GM18951 (cell line): ENCODE measurements around the gene FAM227B.

Experiments used
- POLR2A ChIP-seq: IDR thresholded peaks from 4 replicates; pipeline ENCODE4 v1.6.1; 2011; ENCODE audit warnings: mild to moderate bottlenecking; ENCODE audit not compliant: insufficient read length, insufficient read depth; ENCODE audit errors: extremely low read depth
- in situ Hi-C: fragments of 300-500 bp; cut with MboI; formaldehyde crosslinking; loops from one replicate; pipeline ENCODE4 v1.12.0; 2022; ENCODE audit warnings: low sequenced_read_pairs, mixed read lengths, inconsistent platforms; ENCODE audit not compliant: unreplicated experiment

The FAM227B gene

DNA sequence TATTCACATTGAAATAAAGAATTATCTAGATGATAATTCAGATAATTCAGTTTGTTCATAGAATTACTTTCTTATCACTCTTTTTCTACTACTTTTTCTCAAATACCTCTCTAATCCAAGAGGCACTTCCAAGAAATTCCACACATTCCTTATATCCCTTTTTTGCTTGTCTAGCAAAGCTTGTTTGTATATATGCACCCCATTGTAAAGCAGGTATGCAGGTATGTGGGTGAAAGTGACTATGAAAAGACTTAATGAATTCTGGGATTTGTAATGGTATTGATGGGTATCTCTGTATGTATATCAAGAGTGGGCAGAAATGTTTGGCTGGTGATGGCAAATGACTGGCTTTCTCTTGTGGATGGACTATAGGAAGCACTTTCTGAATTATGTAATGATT, 291.7 kb downstream of the FAM227B start:
- TF ChIP-seq POLR2A, result no peak
- in situ Hi-C loops, result no loop called here

DNA sequence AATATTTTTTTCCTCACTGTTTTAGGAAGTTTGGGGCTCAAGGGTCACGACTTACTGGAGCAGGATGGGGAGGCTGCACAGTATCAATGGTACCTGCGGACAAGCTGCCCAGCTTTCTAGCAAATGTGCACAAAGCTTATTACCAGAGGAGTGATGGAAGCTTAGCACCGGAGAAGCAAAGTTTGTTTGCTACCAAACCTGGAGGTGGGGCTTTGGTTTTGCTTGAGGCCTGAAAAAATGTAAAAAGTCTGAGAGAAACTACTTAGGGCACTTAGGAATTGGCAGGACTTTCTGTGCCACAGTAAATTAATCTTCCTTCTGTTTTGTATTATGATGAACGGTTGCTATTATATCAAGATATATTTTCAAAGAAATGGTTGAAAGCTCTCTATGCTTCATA, 292.7 kb downstream of the FAM227B start:
- in situ Hi-C loops, result no loop called here
- no peak for TF ChIP-seq POLR2A

DNA sequence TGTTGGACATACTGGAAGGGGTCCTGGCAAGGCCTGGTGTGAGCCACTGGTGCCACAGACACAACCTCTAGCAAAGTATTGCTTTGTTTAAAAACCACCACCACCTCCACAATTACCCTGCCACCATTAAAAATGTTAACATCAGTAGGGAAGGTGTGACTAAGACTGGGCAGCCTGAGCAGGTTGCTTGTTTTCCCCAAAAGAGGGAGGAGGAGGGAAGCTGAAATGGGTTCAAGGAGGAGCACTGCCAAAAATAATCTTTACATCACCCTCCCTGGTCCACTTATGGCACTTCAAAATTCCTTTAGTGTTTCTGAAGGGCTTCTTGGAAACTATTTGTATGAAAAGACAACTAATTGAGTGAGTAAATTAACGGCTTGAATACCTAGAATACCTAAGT, 297.4 kb downstream of the FAM227B start:
- in situ Hi-C loops, result no loop called here
- TF ChIP-seq POLR2A, result no peak

DNA sequence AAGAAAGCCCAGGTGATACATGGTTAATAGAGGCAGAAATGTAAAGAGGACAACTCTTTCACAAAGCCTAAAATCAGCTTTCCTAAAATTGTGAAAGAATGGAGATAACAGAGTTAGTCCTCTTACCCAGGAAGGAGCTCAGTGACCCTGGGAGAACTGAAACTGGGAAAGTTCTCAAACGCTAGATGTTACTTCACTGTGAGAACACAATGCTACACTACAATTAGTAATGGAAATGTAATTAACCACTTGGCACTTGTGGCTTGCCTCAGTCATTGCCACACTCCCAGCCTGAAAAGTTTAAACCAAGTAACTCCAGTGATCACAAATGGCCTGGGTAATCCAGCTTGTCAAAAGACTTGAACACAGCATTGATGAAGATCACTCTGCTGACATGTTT, 300.3 kb downstream of the FAM227B start:
- no peak for TF ChIP-seq POLR2A
- in situ Hi-C loops, result no loop called here

DNA sequence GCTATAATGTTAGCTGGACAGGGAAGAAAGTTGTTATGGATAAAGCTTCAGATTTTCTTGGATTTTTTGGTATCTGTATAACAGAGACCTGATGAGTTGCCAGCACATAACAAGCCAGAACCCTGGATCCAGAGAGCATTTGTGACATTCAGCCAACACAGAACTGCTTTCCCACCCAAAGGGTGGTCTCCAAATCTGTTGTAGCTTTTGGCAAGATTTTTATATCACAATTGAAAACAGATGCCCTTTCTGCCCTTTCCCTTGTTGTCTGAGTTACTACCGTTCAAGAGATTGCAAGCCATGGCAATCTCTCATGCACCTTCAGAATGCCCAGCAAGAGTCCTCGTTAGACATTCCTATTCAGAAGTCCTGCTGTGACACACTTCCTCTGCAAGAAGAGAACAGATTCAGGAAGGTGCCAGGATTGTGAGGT, 305.2 kb downstream of the FAM227B start:
- in situ Hi-C loops, result no loop called here
- TF ChIP-seq POLR2A, result no peak

DNA sequence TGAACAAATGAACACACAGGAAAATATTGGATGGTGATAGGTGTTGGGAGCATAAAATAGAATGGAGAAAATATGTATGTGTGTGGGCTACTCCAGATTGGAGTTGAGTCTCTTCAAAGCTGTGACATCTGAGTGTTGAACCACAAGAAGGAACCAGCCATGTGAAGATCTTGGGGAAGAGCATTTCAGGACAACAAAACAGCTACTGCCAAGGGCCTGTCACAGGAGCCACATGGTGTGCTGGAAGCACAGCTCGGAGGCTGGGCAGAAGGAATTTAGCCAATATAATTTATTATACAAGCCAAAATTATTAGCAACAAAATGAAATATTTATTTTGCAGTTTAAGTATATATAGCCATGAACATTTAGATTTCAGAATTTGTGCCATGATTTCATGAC, 305.9 kb downstream of the FAM227B start:
- in situ Hi-C loops, result no loop called here
- no peak for TF ChIP-seq POLR2A

DNA sequence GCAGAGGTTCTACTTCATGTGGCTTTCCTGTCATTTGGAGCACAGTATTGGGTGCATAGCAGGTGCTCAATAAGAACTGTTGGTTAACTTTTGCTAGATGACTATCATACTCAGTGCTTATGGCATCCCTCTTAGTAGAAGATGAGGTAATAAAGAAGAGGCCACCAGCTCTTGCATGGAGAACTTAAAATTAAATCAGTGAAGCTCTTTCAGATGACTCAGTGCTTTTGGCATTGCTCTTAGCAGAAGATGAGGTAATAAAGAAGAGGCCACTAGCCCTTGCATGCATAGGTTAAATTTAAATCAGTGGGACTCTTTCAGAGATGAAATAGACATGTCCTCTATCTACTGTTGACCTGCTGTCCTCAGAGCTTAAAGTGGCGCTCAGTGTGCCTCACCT, 307.0 kb downstream of the FAM227B start:
- in situ Hi-C loops, result no loop called here
- TF ChIP-seq POLR2A, result no peak

DNA sequence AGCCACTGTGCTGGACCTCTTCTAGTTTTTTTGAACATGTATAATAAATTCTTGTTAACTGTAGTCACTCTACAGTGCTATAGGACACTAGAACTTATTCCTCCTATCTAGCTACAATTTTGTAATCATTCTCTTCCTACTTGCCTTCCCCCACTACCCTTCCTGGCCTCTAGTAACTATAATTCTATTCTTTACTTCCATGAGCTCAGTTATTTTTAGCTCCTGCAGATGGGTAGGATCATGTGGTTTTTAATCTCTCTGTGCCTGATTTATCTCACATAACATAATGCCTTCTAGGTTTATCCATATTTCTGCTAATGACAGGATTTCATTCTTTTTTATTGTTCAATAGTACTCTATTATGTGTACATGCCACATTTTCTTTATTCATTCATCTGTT, 310.7 kb downstream of the FAM227B start:
- in situ Hi-C loops, result no loop called here
- TF ChIP-seq POLR2A, result no peak

DNA sequence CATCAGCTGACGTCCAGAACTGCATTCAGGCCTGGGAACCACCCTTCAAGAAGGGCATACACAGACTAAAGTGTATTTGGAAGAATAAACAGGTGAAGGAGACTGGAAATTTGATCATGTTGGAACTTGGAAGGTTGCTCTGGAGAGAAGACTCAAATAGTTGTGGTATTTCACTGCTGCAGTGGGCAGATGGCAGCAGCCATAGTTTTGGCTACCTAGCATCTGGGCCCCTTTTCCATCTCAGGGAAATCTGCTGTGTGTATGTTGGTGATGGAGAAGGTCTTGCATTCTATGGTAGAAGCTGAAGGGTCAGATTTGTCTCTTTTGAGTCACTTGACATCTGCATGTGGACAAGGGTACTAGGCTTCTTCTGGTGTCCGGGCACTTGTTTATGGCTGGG, 311.9 kb downstream of the FAM227B start:
- TF ChIP-seq POLR2A, result no peak
- in situ Hi-C loops, result no loop called here

DNA sequence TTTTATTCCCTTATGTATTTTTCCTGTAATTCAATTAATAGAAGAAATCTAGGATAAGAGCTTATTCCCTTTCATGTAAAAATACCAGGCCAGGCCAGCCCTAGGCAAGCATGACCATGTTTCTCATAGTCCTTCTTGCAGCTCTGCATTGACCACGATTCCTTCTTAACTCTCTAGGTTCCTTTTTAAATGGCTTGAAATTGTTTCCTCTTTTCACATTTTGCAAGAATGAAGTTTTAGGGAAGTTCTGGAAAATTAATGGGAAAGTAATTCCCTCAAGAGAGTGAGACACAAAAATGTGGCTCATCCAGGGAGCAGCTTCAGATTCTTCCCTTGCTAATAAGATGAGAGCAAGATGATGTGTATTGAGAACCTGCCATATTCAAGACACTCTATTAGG, 314.1 kb downstream of the FAM227B start:
- in situ Hi-C loops, result no loop called here
- no peak for TF ChIP-seq POLR2A

DNA sequence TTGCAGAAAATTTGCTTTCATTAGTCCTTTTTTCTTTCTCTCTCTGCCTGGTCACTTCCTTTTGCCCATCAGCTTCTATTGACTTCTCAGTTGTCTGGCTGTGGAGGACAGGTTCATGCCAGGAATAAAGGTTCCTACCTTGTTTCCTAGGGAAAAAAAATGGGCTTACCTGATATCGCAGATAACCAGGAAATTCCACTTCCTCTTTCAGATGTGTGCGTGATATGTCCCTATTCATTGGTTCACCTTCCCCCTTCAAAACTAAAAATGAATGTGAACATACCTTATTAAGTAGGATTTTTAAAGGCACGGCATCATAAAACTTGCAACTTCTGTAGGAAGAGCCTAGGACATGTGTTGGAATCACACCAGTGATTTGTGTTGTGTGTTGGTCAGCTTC, 317.6 kb downstream of the FAM227B start:
- in situ Hi-C loops, result no loop called here
- no peak for TF ChIP-seq POLR2A

DNA sequence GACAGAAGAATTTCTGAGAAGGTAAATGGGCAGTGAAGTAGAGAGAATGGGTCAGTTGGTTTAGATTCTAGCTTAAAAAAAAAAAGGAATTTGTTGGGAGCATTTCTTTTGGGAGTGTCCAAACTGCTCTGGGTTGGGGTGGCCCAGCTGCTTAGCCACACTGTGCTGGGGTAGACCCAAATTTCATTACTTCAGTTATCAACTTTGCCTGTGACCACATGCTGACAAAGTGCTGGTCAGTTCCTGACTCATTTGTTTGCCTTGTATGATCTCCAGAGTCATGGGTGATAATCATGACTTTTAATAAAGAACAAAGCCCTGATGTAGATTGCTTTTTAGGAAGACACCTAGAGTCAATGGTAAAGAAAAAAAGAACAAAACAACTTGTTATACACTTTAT, 319.1 kb downstream of the FAM227B start:
- TF ChIP-seq POLR2A, result no peak
- in situ Hi-C loops, result no loop called here

DNA sequence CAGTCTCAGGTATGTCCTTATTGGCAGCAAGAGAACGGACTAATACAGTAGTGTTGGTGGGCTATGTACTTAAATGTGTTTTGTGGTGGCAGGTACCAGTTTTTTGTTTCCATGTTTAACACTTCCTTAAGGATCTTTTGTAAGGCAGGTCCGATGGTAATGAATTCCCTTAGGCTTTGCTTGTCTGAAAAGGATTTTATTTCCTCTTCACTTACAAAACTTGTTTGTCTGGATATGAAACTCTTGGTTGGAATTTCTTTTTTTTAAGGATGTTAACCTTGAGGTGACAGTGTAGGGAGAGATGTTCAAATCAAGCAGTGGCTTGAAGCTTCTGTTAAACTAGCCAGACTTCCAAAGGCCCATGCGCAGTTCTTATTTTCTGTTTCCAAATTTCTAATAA, 319.8 kb downstream of the FAM227B start:
- no peak for TF ChIP-seq POLR2A
- in situ Hi-C loops, result no loop called here

DNA sequence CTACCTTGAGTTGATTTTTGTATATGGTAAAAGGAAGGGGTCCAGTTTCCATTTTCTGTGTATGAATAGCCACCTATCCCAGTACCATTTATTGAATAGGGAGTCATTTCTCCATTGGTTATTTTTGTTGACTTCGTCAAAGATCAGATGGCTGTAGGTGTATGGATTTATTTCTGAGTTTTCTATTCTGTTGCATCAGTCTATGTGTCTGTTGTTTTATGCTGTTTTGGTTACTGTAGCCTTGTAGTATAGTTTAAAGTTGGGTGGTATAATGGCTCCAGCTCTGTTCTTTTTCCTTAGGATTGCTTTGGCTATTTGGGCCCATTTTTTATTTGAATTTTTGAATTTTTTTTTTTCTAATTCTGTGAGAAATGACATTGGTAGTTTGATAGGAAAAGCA, 323.0 kb downstream of the FAM227B start:
- no peak for TF ChIP-seq POLR2A
- in situ Hi-C loops, result no loop called here

DNA sequence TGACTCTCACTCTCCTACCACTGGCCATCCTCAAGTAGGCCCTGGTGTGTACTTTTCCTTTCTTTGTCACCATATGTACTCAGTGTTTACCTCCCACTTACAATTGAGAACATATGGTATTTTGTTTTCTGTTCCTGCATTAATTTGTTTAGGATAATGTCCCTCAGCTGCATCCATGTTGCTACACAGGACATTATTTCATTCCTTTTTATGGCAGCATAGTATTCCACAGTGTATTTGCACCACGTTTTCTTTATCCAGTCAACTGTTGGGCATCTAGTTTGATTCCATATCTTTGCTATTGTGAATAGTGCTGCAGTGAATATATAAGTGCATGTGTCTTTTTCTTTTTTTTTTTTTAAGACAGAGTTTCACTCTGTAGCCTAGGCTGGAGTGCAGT, 324.4 kb downstream of the FAM227B start:
- no peak for TF ChIP-seq POLR2A
- in situ Hi-C loops, result no loop called here
